Motor neuron (in vitro differentiated cells): Measurements from ENCODE around the gene MAL. TPM values are rescaled to one million over a fixed set of nuclear protein-coding genes. Genes with fewer than 3 reads are reported as not detected.

Experiments
- ATAC-seq, 8 experiments: fragments of 200-7000 bp; cut with Tn5 transposase; replicated peaks in 6 of 8; 2 replicates each; pipeline ENCODE4 v1.8.0; 2021; ENCODE audit warnings: mild to moderate bottlenecking in 8 of 8, moderate library complexity in 8 of 8
- H3K27ac ChIP-seq, 2 donors: fragments of 250-450 bp; sonication (Bioruptor Pico); 2 replicates each; pipeline ENCODE4 v1.9.0; 2021; ENCODE audit warnings: antibody characterized with exemption in 2 of 2, mild to moderate bottlenecking in 2 of 2, moderate library complexity in 1 of 2
- H3K4me1 ChIP-seq, 2 donors: fragments of 250-450 bp; sonication (Bioruptor Pico); replicated peaks in 1 of 2; 2 replicates each; pipeline ENCODE4 v1.6.1; 2021; ENCODE audit warnings: antibody characterized with exemption in 2 of 2, mild to moderate bottlenecking in 2 of 2, moderate library complexity in 1 of 2
- H3K4me3 ChIP-seq, 5 donors: fragments of 250-450 bp; sonication (Bioruptor Pico); 2 replicates each; pipeline ENCODE4 v1.9.0; 2021; ENCODE audit warnings: antibody characterized with exemption in 5 of 5, mild to moderate bottlenecking in 5 of 5, moderate library complexity in 4 of 5
- WGBS, 10 experiments: fragments of 450-650 bp; shearing (Covaris generic); methylation state at CpG; one replicate each; pipeline ENCODE4 v1.0.0; 2022; 5-methylcytosine and 5-hydroxymethylcytosine counted together
- in situ Hi-C, 9 experiments: fragments of 400-800 bp; cut with MboI; loops; one replicate each; pipeline ENCODE4 v1.15.0; 2021; ENCODE audit warnings: low sequenced_read_pairs in 9 of 9, low pct_unique_long_range_greater_than_20kb in 2 of 9; ENCODE audit not compliant: unreplicated experiment in 9 of 9
- total RNA-seq, 8 experiments: library from RNA; unstranded; fragments of 300-600 nt; gene quantifications; 2 replicates each; pipeline versions ENCODE4 v1.2.3 to v1.2.4, GENCODE V29; 2022

The MAL gene
- total RNA-seq, 8 experiments from 2014 or later, result 0.41 to 62.2 (median 2.1) TPM

DNA sequence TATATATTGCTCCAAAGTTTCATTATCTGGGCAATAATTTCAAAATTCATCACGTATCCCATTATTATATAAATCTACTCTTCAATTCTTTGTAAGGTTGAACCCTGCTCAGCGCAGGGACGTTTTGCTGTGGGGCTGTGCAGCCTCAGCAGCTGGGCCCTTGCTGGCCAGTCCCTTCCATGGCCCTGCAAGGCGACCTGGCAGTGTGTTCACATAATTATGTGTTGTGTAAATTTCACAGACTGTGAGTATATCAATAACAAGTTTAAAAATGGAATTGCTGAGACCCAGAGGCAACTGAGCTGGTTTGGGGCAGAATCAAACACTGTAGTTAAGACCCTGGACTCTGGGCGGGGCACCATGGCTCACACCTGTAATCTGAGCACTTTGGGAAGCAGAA is 16.1 kb upstream of the MAL start:
- in situ Hi-C loops, result loop anchor here in 1 of 9 experiments (25.0 kb wide), 1 partner anchor 103 kb away; the partner anchor contains the start of gene MRPS5
- Histone ChIP-seq H3K4me3 (no peak overlapping the region), H3K27ac (no peak overlapping the region), H3K4me1 (peaks cover 16 to 41% of the 10 kb centered on the region in 2 donors)
- 0 to 80% (median 50%) methylated on average over 1 to 5 of the region's 5 CpGs; no CpG with 5 or more reads in 3 of the 10 experiments for WGBS, 10 experiments
- no peak for ATAC-seq

GRCh38 chr2:95010126-95010525 is 15.4 kb upstream of the MAL start:
- peak in 1 of 8 experiments; percentile 24 for ATAC-seq
- no peak overlapping the region for H3K4me3 ChIP-seq
- WGBS, 10 experiments, result 40 to 60% (median 58%) methylated on average over 1 to 7 of the region's 10 CpGs; no CpG with 5 or more reads in 5 of the 10 experiments
- H3K4me1 ChIP-seq, result peaks cover 16 to 42% of the 10 kb centered on the region in 2 donors
- in situ Hi-C loops, result loop anchor here in 1 of 9 experiments (25.0 kb wide), 1 partner anchor 102 kb away; the partner anchor contains the start of gene MRPS5
- no peak overlapping the region for H3K27ac ChIP-seq

DNA sequence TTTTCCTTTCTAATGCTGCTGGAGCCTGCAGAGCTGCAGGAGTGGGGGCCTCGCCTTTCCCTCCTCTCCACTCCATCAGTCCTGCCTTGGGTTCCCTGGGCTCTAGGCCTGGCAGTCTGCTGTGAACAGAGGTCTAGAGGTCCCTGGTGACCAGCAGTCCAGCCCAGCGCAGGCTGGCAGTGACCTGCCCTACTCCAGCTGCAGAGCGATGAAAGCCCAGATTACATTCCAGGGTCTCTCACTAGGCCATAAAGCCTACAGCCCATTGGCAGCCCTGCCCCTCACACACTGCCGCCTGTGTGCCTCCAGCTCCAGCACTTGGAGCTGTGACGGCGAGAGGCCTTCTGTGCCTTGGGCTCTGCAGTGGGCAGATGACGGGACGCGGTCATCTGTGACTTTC is 14.8 kb upstream of the MAL start:
- Histone ChIP-seq H3K27ac (no peak overlapping the region), H3K4me3 (no peak overlapping the region), H3K4me1 (peaks cover 16 to 48% of the 10 kb centered on the region in 2 donors)
- in situ Hi-C loops, result loop anchor here in 1 of 9 experiments (25.0 kb wide), 1 partner anchor 102 kb away; the partner anchor contains the start of gene MRPS5
- 93 to 100% (median 100%) methylated on average over 1 to 4 of the region's 9 CpGs; no CpG with 5 or more reads in 5 of the 10 experiments for WGBS, 10 experiments
- no peak for ATAC-seq

DNA sequence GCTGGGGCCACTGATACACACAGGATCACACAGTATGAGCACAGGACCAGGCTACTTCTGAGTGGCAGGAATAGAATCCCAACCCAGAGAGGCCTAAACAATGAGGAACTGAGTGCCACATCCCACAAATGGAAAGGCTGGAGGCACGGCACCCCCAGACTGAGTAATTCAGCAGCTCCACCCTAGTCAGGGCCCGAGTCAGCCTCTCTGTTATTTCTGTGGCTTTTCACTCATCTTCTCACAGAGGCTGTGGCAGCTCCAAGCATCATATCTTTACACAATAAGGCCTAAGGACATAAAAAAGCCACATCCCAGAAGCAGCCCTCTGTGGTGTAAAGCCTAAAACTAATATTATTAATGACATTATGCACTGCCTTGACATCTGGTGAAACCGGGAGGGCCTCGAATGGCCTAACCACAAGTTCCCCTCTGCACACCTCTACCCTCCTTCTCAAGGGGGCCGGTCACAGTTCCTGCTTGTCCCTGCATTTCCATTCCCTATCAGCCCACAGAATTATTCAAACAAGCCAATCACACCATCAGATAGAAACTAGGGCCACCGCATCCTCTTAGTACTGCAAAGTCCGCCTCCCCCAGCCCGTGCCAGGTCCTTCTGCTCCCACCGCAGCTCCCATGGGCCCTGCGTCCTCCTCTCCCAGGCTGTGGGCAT is 12.5 kb upstream of the MAL start:
- ATAC-seq, result peak in 2 of 8 experiments; percentile 39 to 61
- peaks cover 4 to 40% of the 10 kb centered on the region in 2 donors for H3K4me1 ChIP-seq
- WGBS, 10 experiments, result 33 to 83% (median 50%) methylated on average over 1 to 4 of the region's 10 CpGs; no CpG with 5 or more reads in 3 of the 10 experiments
- no peak overlapping the region for H3K4me3 ChIP-seq
- in situ Hi-C loops, result loop anchor here in 1 of 9 experiments (25.0 kb wide), 1 partner anchor 99 kb away; the partner anchor contains the start of gene MRPS5
- H3K27ac ChIP-seq, result no peak overlapping the region

DNA sequence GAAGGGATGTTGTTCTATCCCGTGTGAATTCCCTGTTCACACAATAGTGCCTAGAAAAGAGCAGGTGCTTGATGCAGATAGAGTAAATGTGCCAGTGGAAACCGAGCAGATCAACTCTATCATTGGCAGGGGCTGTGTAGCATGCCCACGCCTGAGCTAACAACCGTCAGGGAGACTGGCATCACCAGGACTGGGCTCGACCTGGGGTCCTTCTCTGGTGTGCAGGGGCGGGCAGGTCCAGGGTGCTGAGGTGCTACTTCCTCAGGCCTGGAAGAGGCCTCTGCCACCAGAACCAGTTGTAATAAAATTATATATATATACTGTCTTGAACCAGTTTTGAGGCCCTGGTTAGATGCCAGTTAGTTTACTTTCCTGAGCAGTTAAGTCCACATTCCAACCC is 11.8 kb upstream of the MAL start:
- Histone ChIP-seq H3K4me1 (peaks cover 0 to 33% of the 10 kb centered on the region in 2 donors), H3K27ac (no peak overlapping the region), H3K4me3 (no peak overlapping the region)
- ATAC-seq, result no peak
- in situ Hi-C loops, result loop anchor here in 1 of 9 experiments (25.0 kb wide), 1 partner anchor 99 kb away; the partner anchor contains the start of gene MRPS5
- 0 to 100% (median 87%) methylated on average over 1 to 4 of the region's 6 CpGs; no CpG with 5 or more reads in 7 of the 10 experiments for WGBS, 10 experiments

- Histone ChIP-seq H3K27ac (no peak overlapping the region), H3K4me3 (no peak overlapping the region), H3K4me1 (peaks cover 0 to 30% of the 10 kb centered on the region in 2 donors)
- ATAC-seq, result no peak
- whole genome bisulfite sequencing, 10 experiments, result 6 to 83% (median 80%) methylated on average over 2 to 7 of the region's 10 CpGs; no CpG with 5 or more reads in 5 of the 10 experiments
- in situ Hi-C loops, result loop anchor here in 1 of 9 experiments (25.0 kb wide), 1 partner anchor 98 kb away; the partner anchor contains the start of gene MRPS5
These were observed 11.3 kb upstream of the MAL start for GRCh38 chr2:95014126-95014708.

GRCh38 chr2:95015261-95015912 is 10.1 kb upstream of the MAL start:
- no peak overlapping the region for H3K4me3 ChIP-seq
- ATAC-seq, result peak in 6 of 8 experiments; percentile 14 to 59 (median 38)
- in situ Hi-C loops, result loop anchor here in 1 of 9 experiments (25.0 kb wide), 1 partner anchor 97 kb away; the partner anchor contains the start of gene MRPS5
- H3K4me1 ChIP-seq, result peaks cover 0 to 18% of the 10 kb centered on the region in 2 donors
- no peak overlapping the region for H3K27ac ChIP-seq
- 25 to 84% (median 54%) methylated on average over 1 to 9 of the region's 15 CpGs; no CpG with 5 or more reads in 3 of the 10 experiments for WGBS, 10 experiments

DNA sequence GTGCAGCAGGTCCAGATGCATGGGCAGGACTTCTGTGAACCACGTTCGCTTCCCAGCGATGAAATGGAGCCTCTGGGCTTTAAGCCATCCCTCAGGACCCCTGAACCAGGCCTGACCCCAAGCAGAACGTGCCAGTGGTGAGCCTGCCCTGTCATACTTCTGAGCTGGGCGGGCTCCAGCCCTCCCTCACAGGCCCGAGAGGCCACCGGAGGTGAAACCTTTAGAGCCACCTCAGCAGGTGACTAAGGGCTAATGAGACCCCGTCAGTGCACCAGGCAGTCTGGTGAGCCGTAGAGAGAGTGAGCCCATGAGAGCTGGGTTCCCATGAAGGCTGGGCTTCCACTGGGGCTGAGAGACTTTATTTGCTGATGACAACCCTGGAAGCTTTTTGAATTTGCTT is 8.9 kb upstream of the MAL start:
- peaks cover 0 to 17% of the 10 kb centered on the region in 2 donors for H3K4me1 ChIP-seq
- no peak for ATAC-seq
- H3K4me3 ChIP-seq, result no peak overlapping the region
- H3K27ac ChIP-seq, result no peak overlapping the region
- 13 to 100% (median 80%) methylated on average over 1 to 4 of the region's 9 CpGs; no CpG with 5 or more reads in 6 of the 10 experiments for WGBS, 10 experiments
- in situ Hi-C loops, result loop anchor here in 1 of 9 experiments (25.0 kb wide), 1 partner anchor 96 kb away; the partner anchor contains the start of gene MRPS5

DNA sequence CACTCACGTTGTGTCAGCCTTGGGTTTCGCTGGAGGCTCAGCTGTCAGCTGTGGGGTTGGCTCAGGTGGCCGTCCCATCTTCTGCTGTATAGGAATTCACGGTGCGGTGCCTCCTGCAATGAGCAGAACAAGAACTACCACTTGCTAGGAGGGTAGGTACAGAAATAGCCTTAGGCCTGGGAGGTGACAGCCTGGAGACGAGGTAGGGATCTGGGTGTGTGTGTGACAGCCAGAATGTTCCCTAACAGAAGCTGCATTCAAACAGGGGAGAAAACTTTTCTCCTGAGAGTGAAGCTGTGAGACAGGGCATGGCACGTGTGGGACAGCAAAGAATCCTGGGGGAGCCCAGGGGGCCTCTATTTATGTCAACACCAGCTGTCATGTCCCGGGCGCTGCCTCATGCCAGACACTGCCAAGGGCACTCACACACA is 8.4 kb upstream of the MAL start:
- no peak overlapping the region for H3K27ac ChIP-seq
- in situ Hi-C loops, result loop anchor here in 1 of 9 experiments (25.0 kb wide), 1 partner anchor 95 kb away; the partner anchor contains the start of gene MRPS5
- no peak overlapping the region for H3K4me3 ChIP-seq
- no peak for ATAC-seq
- WGBS, 10 experiments, result 38 to 100% (median 80%) methylated on average over 1 to 4 of the region's 9 CpGs; no CpG with 5 or more reads in 4 of the 10 experiments
- H3K4me1 ChIP-seq, result peaks cover 0 to 17% of the 10 kb centered on the region in 2 donors

GRCh38 chr2:95017836-95018235 is 7.7 kb upstream of the MAL start:
- no peak overlapping the region for H3K4me3 ChIP-seq
- H3K27ac ChIP-seq, result no peak overlapping the region
- in situ Hi-C loops, result loop anchor here in 1 of 9 experiments (25.0 kb wide), 1 partner anchor 94 kb away; the partner anchor contains the start of gene MRPS5
- WGBS, 10 experiments, result 20 to 92% (median 80%) methylated on average over 1 to 5 of the region's 12 CpGs; no CpG with 5 or more reads in 4 of the 10 experiments
- H3K4me1 ChIP-seq, result peaks cover 0 to 17% of the 10 kb centered on the region in 2 donors
- no peak for ATAC-seq

DNA sequence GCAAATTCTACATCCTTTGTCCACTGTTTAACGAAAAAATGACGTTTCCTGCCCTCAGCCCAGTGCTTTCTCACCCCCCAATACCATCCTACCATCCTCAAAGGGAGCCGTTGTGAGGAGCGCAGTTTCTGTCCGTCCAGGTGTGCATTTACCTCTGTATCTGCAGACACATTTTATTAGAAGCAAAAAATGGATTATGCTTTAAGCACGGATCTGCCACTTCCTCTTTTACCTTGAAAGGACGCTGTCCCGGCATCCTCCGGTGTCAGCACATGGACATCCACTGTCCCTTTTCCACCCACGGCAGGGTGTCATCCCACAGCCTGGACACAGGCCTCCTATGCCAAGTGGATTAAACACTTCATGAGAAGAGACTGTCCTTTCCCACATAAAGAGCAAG is 7.2 kb upstream of the MAL start:
- Histone ChIP-seq H3K27ac (no peak overlapping the region), H3K4me1 (peaks cover 0 to 17% of the 10 kb centered on the region in 2 donors), H3K4me3 (no peak overlapping the region)
- ATAC-seq, result no peak
- WGBS, 10 experiments, result 38 to 100% (median 88%) methylated on average over 2 to 9 of the region's 10 CpGs; no CpG with 5 or more reads in 3 of the 10 experiments
- in situ Hi-C loops, result loop anchor here in 1 of 9 experiments (25.0 kb wide), 1 partner anchor 94 kb away; the partner anchor contains the start of gene MRPS5

DNA sequence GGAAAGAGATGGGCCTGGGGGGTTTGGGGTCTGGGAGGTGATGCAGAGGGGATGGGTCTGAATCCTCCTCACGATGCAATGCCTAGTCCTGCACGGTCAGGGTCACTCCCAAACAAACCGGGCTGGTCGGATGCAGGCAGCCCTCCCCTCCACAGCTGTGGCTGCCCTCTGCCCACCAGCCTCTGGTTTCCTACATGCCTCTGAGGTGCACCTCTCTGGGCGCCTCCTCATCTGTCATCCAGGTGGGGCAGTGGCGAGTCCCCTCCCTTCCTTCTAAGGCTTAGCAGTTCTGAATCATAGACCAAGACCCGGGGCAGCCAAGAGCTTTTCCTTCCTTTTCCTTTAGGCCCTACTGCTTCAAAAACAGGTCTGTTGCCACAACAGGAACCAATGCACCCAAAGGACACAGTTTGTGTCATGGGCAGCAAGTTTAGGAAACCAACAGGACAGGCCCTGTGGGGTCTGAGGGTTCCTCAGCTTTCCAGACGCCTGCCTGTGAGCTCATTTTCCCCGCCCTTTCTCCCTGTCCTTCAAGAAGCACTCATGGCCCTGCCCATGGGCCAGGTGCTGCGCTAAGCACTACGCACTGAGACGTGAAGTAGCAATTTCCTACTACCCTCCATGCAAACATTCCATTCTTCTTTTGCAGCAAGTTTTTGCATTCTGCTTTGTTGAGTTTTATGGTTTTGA is 6.5 kb upstream of the MAL start:
- no peak for ATAC-seq
- Histone ChIP-seq H3K4me1 (peaks cover 0 to 17% of the 10 kb centered on the region in 2 donors), H3K27ac (no peak overlapping the region), H3K4me3 (no peak overlapping the region)
- WGBS, 10 experiments, result 53 to 100% (median 90%) methylated on average over 2 to 6 of the region's 12 CpGs; no CpG with 5 or more reads in 6 of the 10 experiments
- in situ Hi-C loops, result loop anchor here in 1 of 9 experiments (25.0 kb wide), 1 partner anchor 93 kb away; the partner anchor contains the start of gene MRPS5
